Measurements from ENCODE around the gene FRMD4A. TPM values are rescaled to one million over a fixed set of nuclear protein-coding genes. Genes with fewer than 3 reads are reported as not detected.
"Not testable (repeated sequence)": the region's sequence is repeated elsewhere in the genome, so short reads cannot be mapped to it uniquely, and the experiment has no call there.

FRMD4A gene
- total RNA-seq, 2 experiments from 2014 or later, result 3.1 to 3.7 TPM

DNA sequence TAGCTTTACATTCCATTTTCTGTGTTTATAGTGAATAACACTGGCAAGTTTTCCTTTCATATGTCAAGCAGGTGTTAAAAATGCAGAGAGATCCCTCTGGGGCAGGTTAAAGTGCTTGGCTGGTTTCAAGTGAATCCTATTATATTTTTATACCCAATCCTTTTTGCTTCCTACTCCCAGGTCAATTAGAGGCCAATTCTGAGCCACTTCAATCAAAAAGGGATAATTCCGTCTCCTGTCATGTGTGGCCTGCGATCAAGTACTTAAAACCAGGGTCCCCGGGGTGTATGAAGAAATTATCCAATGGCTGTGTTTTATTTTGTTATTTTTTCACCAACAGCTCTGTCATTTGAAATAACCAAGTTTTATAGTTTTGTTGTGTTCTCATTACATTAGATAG is 430.8 kb downstream of the FRMD4A start:
- ATAC-seq (ENCODE audit: poor library complexity), result no peak

DNA sequence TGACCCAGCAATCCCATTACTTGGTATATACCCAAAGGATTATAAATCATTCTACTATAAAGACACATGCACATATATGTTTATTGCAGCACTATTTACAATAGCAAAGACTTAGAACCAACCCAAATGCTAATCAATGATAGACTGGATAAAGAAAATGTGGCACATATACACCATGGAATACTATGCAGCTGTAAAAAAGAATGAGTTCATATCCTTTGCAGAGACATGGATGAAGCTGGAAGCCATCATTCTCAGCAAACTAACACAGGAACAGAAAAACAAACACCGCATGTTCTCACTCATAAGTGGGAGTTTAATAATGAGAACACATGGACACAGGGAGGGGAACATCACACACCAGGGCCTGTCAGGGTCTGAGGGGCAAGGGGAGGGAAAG is 434.6 kb downstream of the FRMD4A start:
- H3K27ac ChIP-seq (ENCODE audit: low read depth in 1 of 2, low read length in 2 of 2); DNase-seq; H3K36me3 Mint-ChIP-seq (ENCODE audit: low read depth); ATAC-seq (ENCODE audit: poor library complexity); H3K27ac Mint-ChIP-seq; POLR2A ChIA-PET; H3K9me3 ChIP-seq (ENCODE audit: control insufficient read depth in 1 of 2, insufficient read depth in 1 of 2, low read length in 2 of 2); H3K36me3 ChIP-seq (ENCODE audit: insufficient read depth, low read length); H3K9me3 Mint-ChIP-seq; intact Hi-C loops (cut with DNase I, micrococcal nuclease); CTCF ChIA-PET; H3K4me3 Mint-ChIP-seq; H3K4me3 ChIP-seq (ENCODE audit: low read length): not testable (repeated sequence)
- peaks cover 13% of the 10 kb centered on the region for H3K4me1 ChIP-seq (ENCODE audit: insufficient read depth, low read length)
- H3K4me1 Mint-ChIP-seq (ENCODE audit: low read depth), result peaks cover 23% of the 10 kb centered on the region
- peaks cover 14 to 27% of the 10 kb centered on the region in 2 experiments for H3K27me3 ChIP-seq (ENCODE audit: control insufficient read depth in 1 of 2, insufficient read depth in 2 of 2, low read length in 2 of 2)
- H3K27me3 Mint-ChIP-seq, result peaks cover 45% of the 10 kb centered on the region

More for the DNA sequence above, 430.8 kb downstream of the FRMD4A start:
- Histone ChIP-seq H3K4me3 (ENCODE audit: low read length) (no peak overlapping the region), H3K9me3 (ENCODE audit: control insufficient read depth in 1 of 2, insufficient read depth in 1 of 2, low read length in 2 of 2) (no peaks in the 10 kb centered on the region), H3K36me3 (ENCODE audit: insufficient read depth, low read length) (no peaks in the 10 kb centered on the region), H3K27ac (ENCODE audit: low read depth in 1 of 2, low read length in 2 of 2) (no peak overlapping the region), H3K27me3 (ENCODE audit: control insufficient read depth in 1 of 2, insufficient read depth in 2 of 2, low read length in 2 of 2) (peaks cover 3% of the 10 kb centered on the region in 2 experiments), H3K4me1 (ENCODE audit: insufficient read depth, low read length) (no peaks in the 10 kb centered on the region)
- Mint-ChIP-seq H3K27me3 (peaks cover 11% of the 10 kb centered on the region), H3K9me3 (no peaks in the 10 kb centered on the region), H3K27ac (no peak overlapping the region), H3K4me1 (ENCODE audit: low read depth) (no peaks in the 10 kb centered on the region), H3K4me3 (no peak overlapping the region), H3K36me3 (ENCODE audit: low read depth) (no peaks in the 10 kb centered on the region)
- TF ChIP-seq, protein P1, sequence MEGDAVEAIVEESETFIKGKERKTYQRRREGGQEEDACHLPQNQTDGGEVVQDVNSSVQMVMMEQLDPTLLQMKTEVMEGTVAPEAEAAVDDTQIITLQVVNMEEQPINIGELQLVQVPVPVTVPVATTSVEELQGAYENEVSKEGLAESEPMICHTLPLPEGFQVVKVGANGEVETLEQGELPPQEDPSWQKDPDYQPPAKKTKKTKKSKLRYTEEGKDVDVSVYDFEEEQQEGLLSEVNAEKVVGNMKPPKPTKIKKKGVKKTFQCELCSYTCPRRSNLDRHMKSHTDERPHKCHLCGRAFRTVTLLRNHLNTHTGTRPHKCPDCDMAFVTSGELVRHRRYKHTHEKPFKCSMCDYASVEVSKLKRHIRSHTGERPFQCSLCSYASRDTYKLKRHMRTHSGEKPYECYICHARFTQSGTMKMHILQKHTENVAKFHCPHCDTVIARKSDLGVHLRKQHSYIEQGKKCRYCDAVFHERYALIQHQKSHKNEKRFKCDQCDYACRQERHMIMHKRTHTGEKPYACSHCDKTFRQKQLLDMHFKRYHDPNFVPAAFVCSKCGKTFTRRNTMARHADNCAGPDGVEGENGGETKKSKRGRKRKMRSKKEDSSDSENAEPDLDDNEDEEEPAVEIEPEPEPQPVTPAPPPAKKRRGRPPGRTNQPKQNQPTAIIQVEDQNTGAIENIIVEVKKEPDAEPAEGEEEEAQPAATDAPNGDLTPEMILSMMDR (IDR thresholded peaks at IDR 0.05), result no peak
- DNase-seq, result no peak
- intact Hi-C loops (cut with DNase I, micrococcal nuclease), result no loop called here
- POLR2A ChIA-PET, result no interaction called here
- CTCF ChIA-PET, result no interaction called here

DNA sequence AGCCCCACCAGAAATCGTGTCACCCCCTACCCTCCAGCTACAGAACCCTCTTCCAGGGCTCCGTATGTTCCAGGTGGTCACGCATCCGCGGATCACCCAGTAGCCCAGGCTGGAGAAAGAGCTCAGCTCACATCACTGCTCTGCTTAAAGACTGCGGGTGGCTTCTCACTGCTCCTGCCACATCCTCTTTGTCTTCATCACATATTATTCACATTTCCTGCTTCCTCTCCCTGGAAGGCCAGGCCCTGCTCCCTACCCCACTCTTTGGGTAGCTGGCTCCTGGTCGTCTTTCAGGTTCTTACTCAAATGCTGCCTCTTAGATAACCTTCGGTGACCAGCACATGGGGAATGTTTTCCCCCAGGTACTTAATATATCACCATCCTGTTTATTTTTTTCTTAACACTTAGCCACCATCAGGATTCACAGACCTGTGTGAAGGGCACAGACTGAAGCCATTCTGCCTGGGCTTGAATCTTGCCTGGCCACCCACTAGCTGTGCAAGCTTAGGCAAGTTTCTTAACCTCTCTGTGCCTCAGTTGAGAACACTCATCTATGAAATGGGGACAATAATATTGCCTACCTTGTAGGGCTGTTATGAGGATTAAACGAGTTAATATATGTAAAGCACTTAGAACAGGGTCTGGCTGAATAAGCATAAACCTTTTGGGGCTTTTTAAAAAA is 436.2 kb downstream of the FRMD4A start:
- Mint-ChIP-seq H3K27ac (no peak overlapping the region), H3K27me3 (peaks cover 61% of the 10 kb centered on the region), H3K4me3 (peak overlapping the region; percentile 11), H3K9me3 (no peaks in the 10 kb centered on the region), H3K36me3 (ENCODE audit: low read depth) (no peaks in the 10 kb centered on the region), H3K4me1 (ENCODE audit: low read depth) (peaks cover 33% of the 10 kb centered on the region)
- Histone ChIP-seq H3K36me3 (ENCODE audit: insufficient read depth, low read length) (no peaks in the 10 kb centered on the region), H3K27ac (ENCODE audit: low read depth in 1 of 2, low read length in 2 of 2) (no peak overlapping the region), H3K4me3 (ENCODE audit: low read length) (no peak overlapping the region), H3K4me1 (ENCODE audit: insufficient read depth, low read length) (peaks cover 21% of the 10 kb centered on the region), H3K9me3 (ENCODE audit: control insufficient read depth in 1 of 2, insufficient read depth in 1 of 2, low read length in 2 of 2) (no peaks in the 10 kb centered on the region), H3K27me3 (ENCODE audit: control insufficient read depth in 1 of 2, insufficient read depth in 2 of 2, low read length in 2 of 2) (peaks cover 24 to 43% of the 10 kb centered on the region in 2 experiments)
- no peak for DNase-seq
- TF ChIP-seq, protein P1 (IDR thresholded peaks at IDR 0.05), result no peak
- ATAC-seq (ENCODE audit: poor library complexity), result no peak
- ChIA-PET POLR2A (interaction anchor here (1.3 kb wide), 1 partner anchor 22 kb away, joined by 4 read pairs; no protein-coding TSS in a partner anchor), CTCF (no interaction called here)
- intact Hi-C loops (cut with DNase I, micrococcal nuclease), result no loop called here

DNA sequence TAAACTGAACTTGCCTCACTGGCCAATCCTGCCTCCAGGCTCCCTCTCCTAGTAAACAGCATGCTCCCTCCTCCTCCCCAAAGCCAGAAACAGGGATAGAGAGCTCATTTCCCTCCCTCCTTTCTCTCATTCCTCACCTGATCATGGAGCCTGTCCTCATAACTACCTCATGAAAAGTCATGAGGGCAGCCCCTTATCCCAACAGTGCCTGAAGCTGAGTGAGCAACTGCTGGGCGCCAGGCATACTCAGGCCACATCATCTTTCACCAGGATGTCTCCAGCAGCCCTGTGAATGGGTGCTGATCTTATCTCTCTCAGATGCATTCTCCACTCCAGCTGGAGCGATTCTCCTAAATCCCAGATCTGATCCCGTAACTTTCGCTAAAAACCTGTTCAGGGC is 436.8 kb downstream of the FRMD4A start:
- TF ChIP-seq, protein P1 (IDR thresholded peaks at IDR 0.05), result no peak
- Histone ChIP-seq H3K4me3 (ENCODE audit: low read length) (no peak overlapping the region), H3K36me3 (ENCODE audit: insufficient read depth, low read length) (no peaks in the 10 kb centered on the region), H3K4me1 (ENCODE audit: insufficient read depth, low read length) (peaks cover 21% of the 10 kb centered on the region), H3K27me3 (ENCODE audit: control insufficient read depth in 1 of 2, insufficient read depth in 2 of 2, low read length in 2 of 2) (peaks cover 24 to 47% of the 10 kb centered on the region in 2 experiments), H3K27ac (ENCODE audit: low read depth in 1 of 2, low read length in 2 of 2) (no peak overlapping the region), H3K9me3 (ENCODE audit: control insufficient read depth in 1 of 2, insufficient read depth in 1 of 2, low read length in 2 of 2) (no peaks in the 10 kb centered on the region)
- Mint-ChIP-seq H3K27me3 (peaks cover 67% of the 10 kb centered on the region), H3K9me3 (no peaks in the 10 kb centered on the region), H3K27ac (no peak overlapping the region), H3K4me3 (no peak overlapping the region), H3K4me1 (ENCODE audit: low read depth) (peaks cover 33% of the 10 kb centered on the region), H3K36me3 (ENCODE audit: low read depth) (no peaks in the 10 kb centered on the region)
- no peak for DNase-seq
- POLR2A ChIA-PET, result interaction anchor here (0.9 to 1.3 kb wide), 2 partner anchors 22 to 31 kb away, joined by 3 to 4 read pairs; no protein-coding TSS in a partner anchor
- intact Hi-C loops (cut with DNase I, micrococcal nuclease), result no loop called here
- no peak for ATAC-seq (ENCODE audit: poor library complexity)
- CTCF ChIA-PET, result no interaction called here
